Motor neuron (in vitro differentiated cells): Measurements from ENCODE around the gene EXT2. TPM values are rescaled to one million over a fixed set of nuclear protein-coding genes. Genes with fewer than 3 reads are reported as not detected.

Experiments used
- ATAC-seq, 8 experiments: fragments of 200-7000 bp; cut with Tn5 transposase; replicated peaks in 6 of 8; 2 replicates each; pipeline ENCODE4 v1.8.0; 2021; ENCODE audit warnings: mild to moderate bottlenecking in 8 of 8, moderate library complexity in 8 of 8
- H3K27ac ChIP-seq, 2 donors: fragments of 250-450 bp; sonication (Bioruptor Pico); 2 replicates each; pipeline ENCODE4 v1.9.0; 2021; ENCODE audit warnings: antibody characterized with exemption in 2 of 2, mild to moderate bottlenecking in 2 of 2, moderate library complexity in 1 of 2
- H3K4me1 ChIP-seq, 2 donors: fragments of 250-450 bp; sonication (Bioruptor Pico); replicated peaks in 1 of 2; 2 replicates each; pipeline ENCODE4 v1.6.1; 2021; ENCODE audit warnings: antibody characterized with exemption in 2 of 2, mild to moderate bottlenecking in 2 of 2, moderate library complexity in 1 of 2
- H3K4me3 ChIP-seq, 5 donors: fragments of 250-450 bp; sonication (Bioruptor Pico); 2 replicates each; pipeline ENCODE4 v1.9.0; 2021; ENCODE audit warnings: antibody characterized with exemption in 5 of 5, mild to moderate bottlenecking in 5 of 5, moderate library complexity in 4 of 5
- WGBS, 10 experiments: fragments of 450-650 bp; shearing (Covaris generic); methylation state at CpG; one replicate each; pipeline ENCODE4 v1.0.0; 2022; 5-methylcytosine and 5-hydroxymethylcytosine counted together
- in situ Hi-C, 9 experiments: fragments of 400-800 bp; cut with MboI; loops; one replicate each; pipeline ENCODE4 v1.15.0; 2021; ENCODE audit warnings: low sequenced_read_pairs in 9 of 9, low pct_unique_long_range_greater_than_20kb in 2 of 9; ENCODE audit not compliant: unreplicated experiment in 9 of 9
- total RNA-seq, 8 experiments: library from RNA; unstranded; fragments of 300-600 nt; gene quantifications; 2 replicates each; pipeline versions ENCODE4 v1.2.3 to v1.2.4, GENCODE V29; 2022

EXT2 gene
- total RNA-seq, 8 experiments from 2014 or later = 29.3 to 96.9 (median 48.8) TPM

DNA sequence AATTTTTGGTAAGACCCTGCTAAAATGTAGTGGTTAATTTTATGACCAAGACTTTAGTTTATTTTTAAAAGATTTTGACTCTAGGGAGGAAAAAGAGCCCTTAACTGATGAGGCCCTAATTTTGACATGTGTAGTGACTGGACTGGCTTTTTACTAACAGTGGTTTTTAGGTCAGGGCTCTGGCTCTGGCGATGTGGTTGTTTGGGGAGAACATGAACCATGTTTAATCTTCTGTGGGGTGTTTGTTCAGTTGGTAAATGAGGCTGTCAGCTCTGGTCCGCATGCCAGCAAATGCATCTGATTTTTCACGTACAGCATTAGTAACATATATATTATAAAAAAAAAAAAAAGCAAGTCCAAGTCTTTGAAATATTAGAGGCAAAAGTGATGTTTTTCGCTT, 104.3 kb downstream of the EXT2 start:
- peak in 1 of 8 experiments; percentile 41 for ATAC-seq
- Histone ChIP-seq H3K27ac (no peak overlapping the region), H3K4me3 (no peak overlapping the region), H3K4me1 (no peaks in the 10 kb centered on the region)
- 87 to 100% (median 100%) methylated on average over 2 to 4 of the region's 4 CpGs; no CpG with 5 or more reads in 1 of the 10 experiments for WGBS, 10 experiments
- in situ Hi-C loops = no loop called here

DNA sequence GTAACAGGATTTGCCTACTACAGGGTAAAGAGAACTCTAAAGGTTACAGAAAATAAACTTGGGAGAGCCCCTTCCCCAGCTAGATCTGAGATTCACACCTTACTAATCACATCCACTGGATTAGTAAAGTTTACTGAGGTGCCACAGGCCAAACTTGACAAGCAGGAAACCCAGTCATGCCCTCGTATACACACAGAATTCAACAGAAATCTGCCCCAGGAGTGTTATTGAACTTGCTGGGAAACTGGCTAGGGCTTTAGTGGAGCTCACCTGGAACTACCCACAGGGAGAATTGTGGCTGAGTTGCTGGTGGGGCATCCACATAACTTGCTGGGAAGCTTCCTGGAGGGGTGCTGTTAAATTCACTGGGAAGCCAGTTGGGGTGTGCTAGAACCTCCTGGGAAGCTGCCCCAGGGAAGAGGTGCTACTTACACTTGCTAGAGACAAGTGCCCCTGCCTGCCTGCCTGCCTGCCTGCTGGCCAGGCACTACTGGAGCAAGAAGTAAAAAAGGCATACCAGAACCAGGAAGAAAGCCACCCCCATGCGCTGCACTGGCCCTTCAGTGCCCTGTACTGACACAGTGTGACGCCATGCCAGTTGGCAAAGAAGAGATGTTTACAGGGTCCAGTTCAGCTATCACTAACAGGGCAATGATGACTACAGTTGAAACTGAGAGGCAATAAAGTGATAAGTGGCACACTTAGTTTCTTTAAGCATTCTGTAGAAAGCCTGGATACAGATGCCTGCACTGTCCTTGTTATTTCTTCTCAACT, 108.0 kb downstream of the EXT2 start:
- H3K4me1 ChIP-seq = peaks cover 4 to 19% of the 10 kb centered on the region in 2 donors
- in situ Hi-C loops = no loop called here
- WGBS, 10 experiments = 80 to 100% (median 100%) methylated on average over 1 to 3 of the region's 3 CpGs; no CpG with 5 or more reads in 3 of the 10 experiments
- no peak overlapping the region for H3K27ac ChIP-seq
- H3K4me3 ChIP-seq = no peak overlapping the region
- no peak for ATAC-seq

DNA sequence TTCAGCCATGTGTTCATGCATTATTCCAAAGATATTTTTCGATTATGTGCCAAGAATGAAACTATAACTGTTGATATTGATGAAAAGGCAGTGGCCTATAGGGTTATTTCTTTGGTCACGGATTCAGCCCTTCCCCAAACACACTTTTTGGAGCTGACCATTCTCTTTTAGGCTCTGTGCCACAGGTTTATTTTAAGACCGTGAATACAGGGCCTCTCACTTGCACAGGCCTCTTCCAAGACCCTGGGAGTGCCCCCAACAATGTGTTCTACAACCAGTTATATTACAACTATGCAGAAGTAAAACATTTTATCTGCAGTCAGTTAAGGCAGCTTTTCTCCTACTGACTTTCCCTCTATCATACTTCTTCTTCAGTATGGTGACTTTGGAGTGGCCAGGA, 109.9 kb downstream of the EXT2 start:
- ATAC-seq = no peak
- H3K4me1 ChIP-seq = peaks cover 4 to 19% of the 10 kb centered on the region in 2 donors
- WGBS, 10 experiments = 60 to 100% (median 96%) methylated on average over 1 to 3 of the region's 3 CpGs; no CpG with 5 or more reads in 1 of the 10 experiments

DNA sequence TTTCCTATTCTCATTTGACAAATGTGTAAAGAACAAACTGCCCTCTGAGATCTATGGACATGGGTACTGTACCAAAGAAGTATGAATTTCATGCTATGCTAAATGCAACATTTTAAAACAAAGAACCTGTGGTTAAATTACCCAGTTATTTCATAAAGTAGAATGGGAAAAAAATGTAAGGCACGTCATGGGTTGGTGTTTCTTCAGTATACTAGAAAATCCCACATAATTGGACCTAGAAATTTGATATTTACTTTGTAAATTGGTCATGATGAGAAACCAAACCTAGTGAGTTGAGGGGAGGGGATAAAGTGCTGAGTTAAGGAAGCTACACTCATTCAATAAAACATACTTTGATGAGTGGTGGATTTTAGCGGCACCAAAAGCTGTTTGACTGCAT, 110.4 kb downstream of the EXT2 start:
- no peak for ATAC-seq
- peaks cover 4 to 19% of the 10 kb centered on the region in 2 donors for H3K4me1 ChIP-seq
- H3K4me3 ChIP-seq = no peak overlapping the region
- in situ Hi-C loops = no loop called here
- no peak overlapping the region for H3K27ac ChIP-seq
- WGBS, 10 experiments = 57 to 100% (median 93%) methylated on average over 1 to 2 of the region's 2 CpGs; no CpG with 5 or more reads in 3 of the 10 experiments

More for the DNA sequence above, 109.9 kb downstream of the EXT2 start:
- in situ Hi-C loops = no loop called here
- H3K4me3 ChIP-seq = no peak overlapping the region
- no peak overlapping the region for H3K27ac ChIP-seq

DNA sequence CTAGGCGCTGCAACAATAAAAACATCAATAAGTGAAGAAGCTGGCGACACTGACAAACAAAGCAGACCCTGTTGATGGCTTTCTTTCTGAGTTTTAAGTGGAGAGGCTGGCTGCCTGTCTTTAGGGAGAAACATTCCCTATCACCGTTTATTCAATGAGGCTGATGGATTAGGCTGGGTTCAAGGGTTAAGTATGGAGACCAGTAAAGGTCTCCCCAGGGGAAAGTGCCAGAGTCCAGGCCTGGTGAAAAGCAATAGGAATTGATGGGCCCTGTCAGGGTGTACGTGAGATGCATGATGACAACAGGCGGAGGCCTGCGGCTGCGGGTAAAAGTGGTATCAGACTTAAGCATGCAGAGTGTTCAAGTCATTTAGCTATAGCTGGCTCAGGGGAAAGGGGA, 111.8 kb downstream of the EXT2 start:
- 0 to 100% (median 48%) methylated on average over 1 to 6 of the region's 7 CpGs; no CpG with 5 or more reads in 2 of the 10 experiments for WGBS, 10 experiments
- in situ Hi-C loops = no loop called here
- ATAC-seq = peak in 5 of 8 experiments; percentile 98 to 99 (median 99)
- Histone ChIP-seq H3K27ac (no peak overlapping the region), H3K4me3 (no peak overlapping the region), H3K4me1 (peaks cover 4 to 19% of the 10 kb centered on the region in 2 donors)

DNA sequence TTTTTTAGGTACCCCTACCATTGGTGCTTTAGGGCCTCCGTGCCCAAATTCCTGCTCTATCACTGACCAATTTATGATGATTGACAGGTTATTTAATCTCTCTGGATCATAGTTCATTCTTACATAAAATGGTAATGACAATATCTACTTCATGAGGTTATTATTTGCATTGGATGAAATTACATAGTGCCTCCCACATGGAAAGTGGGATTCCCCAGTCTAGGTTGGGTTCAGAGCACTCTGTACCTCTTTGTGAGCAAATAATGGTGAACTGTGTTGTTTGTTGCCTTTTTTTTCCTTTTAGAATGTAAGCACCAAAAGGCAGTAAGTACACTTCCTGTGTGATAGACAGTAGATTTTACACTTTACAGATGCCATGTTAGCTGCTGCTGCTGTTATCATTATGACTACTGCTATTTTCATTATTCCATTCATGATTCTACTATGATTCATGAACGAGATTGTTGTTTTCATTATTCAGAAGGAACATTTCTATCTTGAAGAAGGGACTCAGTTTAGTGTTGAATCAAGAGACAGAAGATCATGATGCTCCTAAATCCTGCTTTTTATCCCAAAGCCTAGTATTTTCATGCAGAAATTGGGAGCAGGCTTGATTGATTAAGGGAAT, 113.6 kb downstream of the EXT2 start:
- in situ Hi-C loops = no loop called here
- H3K4me3 ChIP-seq = no peak overlapping the region
- peaks cover 4 to 19% of the 10 kb centered on the region in 2 donors for H3K4me1 ChIP-seq
- H3K27ac ChIP-seq = no peak overlapping the region
- WGBS, 10 experiments = 25 to 100% (median 95%) methylated on average over 1 to 2 of the region's 2 CpGs; no CpG with 5 or more reads in 2 of the 10 experiments
- no peak for ATAC-seq

DNA sequence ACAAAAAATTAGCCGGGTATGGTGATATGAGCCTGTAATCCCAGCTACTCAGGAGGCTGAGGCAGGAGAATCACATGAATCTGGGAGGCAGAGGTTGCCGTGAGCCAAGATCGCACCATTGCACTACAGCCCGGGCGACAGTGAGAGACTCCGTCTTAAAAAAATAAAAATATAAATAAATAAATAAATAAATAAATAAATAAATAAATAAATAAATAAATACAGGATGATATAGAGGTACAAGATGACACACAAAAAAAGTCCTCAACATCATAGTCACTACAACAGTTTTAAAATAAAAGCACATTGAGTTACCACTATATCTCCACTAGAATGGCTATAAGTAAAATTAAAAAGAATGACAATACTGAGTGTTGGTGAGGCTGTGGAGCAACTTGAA, 116.7 kb downstream of the EXT2 start:
- Histone ChIP-seq H3K27ac (no peak overlapping the region), H3K4me1 (peaks cover 0 to 9% of the 10 kb centered on the region in 2 donors), H3K4me3 (no peak overlapping the region)
- 92 to 100% (median 98%) methylated on average over 1 to 6 of the region's 6 CpGs; no CpG with 5 or more reads in 1 of the 10 experiments for WGBS, 10 experiments
- in situ Hi-C loops = no loop called here
- ATAC-seq = no peak

DNA sequence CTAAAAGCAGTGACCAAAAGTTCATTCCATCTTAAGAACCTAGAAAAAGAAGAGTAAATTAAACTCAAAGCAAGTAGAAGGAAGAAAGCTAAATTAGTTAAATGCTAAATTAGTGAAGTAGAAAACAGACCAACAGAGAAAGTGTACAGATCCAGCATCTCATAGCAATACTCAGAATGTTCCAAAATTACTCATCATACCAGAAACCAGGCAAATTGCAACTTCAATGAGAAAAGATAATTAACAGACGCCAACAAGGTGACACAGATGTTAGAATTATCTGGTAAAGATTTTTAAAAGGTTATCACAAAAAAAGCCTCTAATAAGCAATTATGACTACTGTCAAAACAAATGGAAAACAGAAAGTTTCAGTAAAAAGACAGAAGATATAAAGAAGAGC, 117.7 kb downstream of the EXT2 start:
- ATAC-seq = no peak
- H3K4me1 ChIP-seq = peaks cover 0 to 2% of the 10 kb centered on the region in 2 donors
- no peak overlapping the region for H3K4me3 ChIP-seq
- WGBS, 10 experiments = 82 to 100% (median 100%) methylated on average over 1 of the region's 1 CpG; no CpG with 5 or more reads in 1 of the 10 experiments
- H3K27ac ChIP-seq = no peak overlapping the region
- in situ Hi-C loops = no loop called here

DNA sequence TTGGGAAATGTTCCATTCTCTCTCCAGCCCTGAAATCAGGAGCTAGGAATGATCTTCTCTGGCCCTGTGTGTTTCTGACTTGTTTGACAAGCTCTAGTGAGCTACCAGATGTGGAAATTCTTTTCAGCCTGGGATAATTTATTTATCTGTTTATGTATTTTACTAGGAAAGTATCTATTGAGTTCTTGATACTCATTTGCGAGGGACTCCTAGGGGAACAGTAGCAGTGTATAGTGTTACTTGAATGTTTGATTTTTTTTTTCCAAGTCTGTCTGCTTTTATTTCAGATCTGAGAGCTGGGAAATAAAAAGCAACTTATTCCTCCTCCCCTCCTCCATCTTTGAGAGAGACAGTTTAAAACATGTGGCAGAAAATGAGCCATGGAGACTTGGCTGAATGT, 122.0 kb downstream of the EXT2 start:
- Histone ChIP-seq H3K4me1 (no peaks in the 10 kb centered on the region), H3K27ac (no peak overlapping the region), H3K4me3 (no peak overlapping the region)
- 50 to 100% (median 100%) methylated on average over 1 of the region's 1 CpG; no CpG with 5 or more reads in 3 of the 10 experiments for WGBS, 10 experiments
- ATAC-seq = no peak
- in situ Hi-C loops = no loop called here

DNA sequence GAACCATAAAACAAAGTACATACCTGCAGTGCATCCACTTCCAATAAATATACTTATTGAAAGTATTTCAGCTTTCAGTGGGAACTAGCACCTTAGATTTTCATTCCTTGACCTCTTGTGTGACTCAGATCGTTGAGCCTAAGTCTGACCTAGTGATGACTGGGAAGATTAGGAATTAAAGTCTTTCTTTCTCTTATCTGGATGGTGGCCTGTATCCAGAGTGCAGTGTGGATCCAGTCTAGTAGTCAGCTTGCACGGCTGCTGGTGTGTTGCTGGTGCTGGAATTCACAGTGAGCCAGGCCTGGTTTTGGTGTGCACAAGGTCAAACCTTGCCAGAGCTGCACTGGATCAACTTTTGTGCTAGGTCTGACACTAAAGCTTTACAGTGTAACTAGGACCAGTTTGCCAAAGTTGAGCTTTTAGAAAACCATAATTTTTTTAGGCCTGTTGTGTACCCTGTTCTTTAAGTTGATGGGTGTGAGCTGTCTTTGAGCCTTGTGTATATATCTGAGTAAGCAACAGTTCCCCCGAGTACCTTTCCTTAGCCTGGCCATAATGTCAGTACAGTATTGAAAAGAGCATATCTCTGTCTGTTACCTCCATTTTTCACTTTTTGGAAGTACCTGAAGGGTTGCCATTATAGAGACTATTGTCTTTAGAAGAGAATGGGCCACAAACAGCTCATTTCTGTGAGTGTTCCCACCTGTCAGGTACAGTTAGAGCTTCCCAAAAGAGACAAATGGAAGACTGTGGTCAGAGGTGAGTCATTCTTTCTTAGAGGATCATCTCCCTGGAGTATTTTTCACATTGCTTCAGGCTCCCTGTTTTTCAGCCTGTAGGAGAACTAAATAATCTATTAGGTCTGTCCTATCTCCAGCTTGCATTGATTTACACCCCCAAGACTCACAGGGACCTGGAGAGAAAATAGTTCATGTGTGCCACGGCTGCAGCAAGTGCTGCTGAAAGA, 124.6 kb downstream of the EXT2 start:
- Histone ChIP-seq H3K4me3 (no peak overlapping the region), H3K4me1 (no peaks in the 10 kb centered on the region), H3K27ac (no peak overlapping the region)
- 69 to 100% (median 85%) methylated on average over 1 to 3 of the region's 4 CpGs; no CpG with 5 or more reads in 2 of the 10 experiments for WGBS, 10 experiments
- no peak for ATAC-seq
- in situ Hi-C loops = no loop called here

DNA sequence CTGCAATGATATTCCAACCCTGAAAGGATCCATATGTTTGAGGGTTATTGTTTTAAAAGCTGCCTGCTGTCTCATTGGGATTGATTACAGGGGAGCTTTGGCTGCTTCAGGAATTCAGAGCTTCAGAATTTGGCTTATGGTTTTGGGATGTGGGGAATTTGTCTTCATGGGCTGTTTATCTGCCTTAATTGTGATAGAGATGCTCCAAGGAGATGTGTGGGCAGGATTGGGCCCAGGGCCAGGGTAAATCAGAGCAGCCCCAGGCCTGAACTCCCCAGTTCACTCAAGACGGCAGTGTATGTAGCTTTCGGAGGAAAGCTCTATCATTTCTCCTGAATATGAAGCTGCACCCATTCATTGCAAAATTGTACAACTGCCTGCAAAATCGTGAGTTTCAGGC, 126.0 kb downstream of the EXT2 start:
- no peak overlapping the region for H3K4me3 ChIP-seq
- H3K4me1 ChIP-seq = no peaks in the 10 kb centered on the region
- H3K27ac ChIP-seq = no peak overlapping the region
- 47 to 100% (median 78%) methylated on average over 1 to 3 of the region's 3 CpGs; no CpG with 5 or more reads in 5 of the 10 experiments for WGBS, 10 experiments
- ATAC-seq = no peak
- in situ Hi-C loops = no loop called here

DNA sequence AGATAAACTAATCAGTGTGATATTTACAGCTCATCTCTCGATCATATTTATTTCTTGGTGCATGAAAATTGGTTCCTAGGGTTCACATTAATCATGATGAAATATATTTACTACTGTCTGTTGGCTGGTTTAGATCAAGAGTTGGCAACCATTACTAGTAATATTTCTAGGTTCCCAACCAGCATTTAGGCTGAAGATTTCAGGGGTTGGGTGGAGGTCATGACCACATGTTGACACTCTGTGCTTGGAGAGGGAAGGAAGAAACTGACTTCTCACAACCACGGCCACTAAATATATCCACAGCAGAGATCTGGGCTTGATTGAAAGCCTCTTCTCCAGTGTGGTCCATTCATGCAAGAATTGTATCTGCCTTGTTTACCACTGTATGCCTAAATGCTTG, 126.5 kb downstream of the EXT2 start:
- in situ Hi-C loops = no loop called here
- no peak for ATAC-seq
- WGBS, 10 experiments = 29 to 100% (median 100%) methylated on average over 1 to 2 of the region's 2 CpGs; no CpG with 5 or more reads in 4 of the 10 experiments
- Histone ChIP-seq H3K4me1 (no peaks in the 10 kb centered on the region), H3K27ac (no peak overlapping the region), H3K4me3 (no peak overlapping the region)

DNA sequence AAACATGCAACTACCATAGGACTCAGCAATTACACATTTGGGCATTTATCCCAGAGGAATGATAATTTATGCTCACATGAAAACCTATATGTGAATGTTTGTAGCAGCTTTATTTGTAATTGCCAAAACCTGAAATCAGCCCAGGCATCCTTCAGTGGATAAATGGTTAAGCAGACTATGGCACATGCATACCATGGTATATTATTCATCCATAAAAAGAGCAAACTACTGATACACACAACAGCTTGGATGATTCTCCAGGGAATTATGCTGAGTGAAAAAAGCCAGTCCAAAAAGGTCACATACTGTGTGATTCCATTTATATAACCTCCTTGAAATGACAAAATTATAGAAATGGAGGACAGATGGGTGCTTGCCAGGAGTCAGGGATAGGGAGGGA, 127.8 kb downstream of the EXT2 start:
- Histone ChIP-seq H3K27ac (no peak overlapping the region), H3K4me3 (no peak overlapping the region), H3K4me1 (no peaks in the 10 kb centered on the region)
- no peak for ATAC-seq
- in situ Hi-C loops = no loop called here
